Activated CD4-positive, alpha-beta T cell treated with anti-CD3 and anti-CD28 coated beads for 24 hours (primary cell): Measurements from ENCODE around the gene HOXA2.

Experiments
- DNase-seq, 2 donors: peaks; one replicate each; pipeline ENCODE4 v3.0.0-alpha.2; 2020; ENCODE audit warnings: low read depth in 2 of 2

HOXA2 gene

DNA sequence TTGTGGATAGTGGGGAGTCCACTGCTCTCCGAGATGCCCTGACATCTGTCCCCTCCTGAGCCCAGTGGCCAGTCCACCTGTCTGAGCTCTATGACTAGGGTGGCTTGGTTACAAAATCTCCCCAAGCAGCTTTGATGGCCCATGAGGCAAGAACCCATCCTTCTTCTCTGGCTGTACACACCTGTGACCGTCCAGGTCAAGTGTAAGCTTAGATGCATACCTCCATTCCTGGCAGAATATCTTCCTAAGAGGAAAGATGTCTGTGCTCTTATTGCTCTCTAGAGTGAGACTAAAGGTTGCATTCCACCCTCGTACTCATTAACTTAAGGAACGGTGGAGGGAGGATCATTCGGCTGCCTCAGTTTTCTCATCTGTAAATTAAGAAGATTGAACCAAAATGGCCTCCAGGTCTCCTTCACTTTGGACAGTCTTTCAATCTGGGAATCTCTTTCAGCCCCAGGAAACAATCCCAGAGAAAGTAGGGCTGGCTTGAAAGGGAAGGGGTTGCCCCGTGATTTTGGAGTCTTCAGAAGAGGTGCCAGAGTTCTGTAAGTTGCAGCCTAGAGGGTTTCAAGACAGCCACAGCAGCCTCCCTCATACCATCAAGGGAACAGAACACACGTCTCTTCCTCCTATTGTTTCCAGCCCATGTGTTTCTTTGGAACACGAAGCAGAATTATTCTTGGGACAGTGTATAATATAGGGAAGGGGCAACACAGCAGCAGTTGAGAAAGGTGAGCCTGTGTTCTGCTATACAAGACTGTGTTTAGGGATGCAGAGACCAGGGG lies 22.6 kb upstream of the HOXA2 start:
- DNase-seq: no peak

DNA sequence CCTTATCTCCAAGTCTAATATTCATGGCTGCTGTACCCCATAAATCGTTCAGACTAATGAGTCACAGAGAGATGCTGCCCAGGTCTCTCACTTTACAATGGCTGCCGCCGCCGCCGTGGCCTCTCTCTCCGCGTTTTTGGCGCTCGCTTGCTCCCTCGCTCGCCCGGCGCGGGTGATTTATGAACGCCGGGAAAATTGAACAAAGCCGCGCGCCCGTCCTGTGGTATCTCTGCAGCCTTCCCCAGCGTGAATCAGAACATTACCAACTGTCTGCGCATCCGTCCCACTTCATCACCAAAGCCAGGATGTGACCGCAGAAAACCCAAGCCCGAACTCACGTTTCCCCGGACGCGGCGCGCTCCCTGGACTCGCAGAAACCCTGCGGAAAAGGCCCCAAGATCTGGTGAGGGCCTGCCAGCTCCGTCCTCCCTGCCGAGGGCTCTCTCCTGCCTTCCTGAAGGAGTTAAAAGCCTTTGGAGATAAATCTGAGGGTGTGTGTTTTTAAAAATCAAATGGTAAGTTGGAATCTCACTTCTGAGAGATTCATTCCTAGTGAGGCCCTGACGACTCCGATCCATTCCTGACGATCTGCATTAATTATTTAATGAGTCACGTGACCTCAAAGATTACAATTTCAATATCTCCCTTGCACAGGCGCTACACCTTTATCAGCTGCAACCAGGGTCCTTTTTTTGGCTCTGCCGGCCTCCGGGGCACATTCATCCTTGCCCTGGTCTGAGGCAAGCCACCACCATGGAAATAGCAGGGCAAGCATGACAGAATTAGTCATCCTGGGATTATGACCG lies 21.8 kb upstream of the HOXA2 start:
- no peak for DNase-seq

DNA sequence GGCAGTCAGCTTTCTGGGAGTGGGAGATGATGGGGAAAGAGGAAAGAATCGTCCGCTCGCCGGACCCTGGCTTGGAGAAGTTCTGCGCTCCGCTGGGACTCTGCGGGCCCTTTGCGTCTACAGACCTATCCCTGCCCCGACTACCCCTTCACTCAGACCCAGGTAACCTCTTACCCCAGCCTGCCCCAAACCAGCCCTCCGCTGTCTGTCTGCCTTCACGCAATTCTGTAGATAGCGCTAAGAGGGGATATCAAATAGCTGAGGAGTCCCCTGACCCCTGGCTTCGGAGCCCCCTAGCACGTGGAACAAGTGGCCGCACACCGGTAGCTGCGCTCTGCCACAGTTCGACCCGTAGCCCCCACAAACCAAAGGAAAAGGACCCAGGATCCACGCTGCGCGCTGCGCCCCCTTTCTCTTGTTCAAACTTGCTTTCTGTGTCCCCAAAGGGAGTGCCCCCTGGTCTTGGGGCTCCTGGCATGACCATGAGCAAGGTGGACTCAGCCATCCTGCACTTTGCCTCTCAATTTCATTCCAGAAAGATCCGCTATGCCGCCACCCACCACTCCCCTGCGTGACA lies 21.1 kb upstream of the HOXA2 start:
- DNase-seq: no peak

DNA sequence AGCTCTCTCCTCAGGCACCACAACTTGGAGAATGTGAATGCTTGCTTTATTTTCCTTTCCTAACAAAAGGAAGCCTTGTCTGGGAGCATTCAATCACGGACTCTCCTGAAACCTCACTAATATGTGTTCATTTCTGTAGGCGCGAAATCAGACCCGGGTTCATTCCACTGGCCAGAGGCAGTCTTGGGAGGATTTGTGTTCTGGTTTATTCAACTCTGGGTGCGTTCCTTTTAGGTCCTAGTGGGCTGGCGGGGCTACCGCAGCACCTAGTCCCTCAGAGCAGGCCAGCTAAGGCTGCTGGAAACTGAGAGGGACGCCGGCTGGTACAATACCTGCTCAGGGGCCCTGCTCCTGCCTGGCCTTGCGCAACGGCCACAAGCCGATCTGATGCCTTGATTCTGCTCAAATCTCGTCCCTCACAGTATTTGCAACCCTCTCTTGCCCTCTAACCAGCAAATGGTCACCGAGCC lies 20.6 kb upstream of the HOXA2 start:
- no peak for DNase-seq

DNA sequence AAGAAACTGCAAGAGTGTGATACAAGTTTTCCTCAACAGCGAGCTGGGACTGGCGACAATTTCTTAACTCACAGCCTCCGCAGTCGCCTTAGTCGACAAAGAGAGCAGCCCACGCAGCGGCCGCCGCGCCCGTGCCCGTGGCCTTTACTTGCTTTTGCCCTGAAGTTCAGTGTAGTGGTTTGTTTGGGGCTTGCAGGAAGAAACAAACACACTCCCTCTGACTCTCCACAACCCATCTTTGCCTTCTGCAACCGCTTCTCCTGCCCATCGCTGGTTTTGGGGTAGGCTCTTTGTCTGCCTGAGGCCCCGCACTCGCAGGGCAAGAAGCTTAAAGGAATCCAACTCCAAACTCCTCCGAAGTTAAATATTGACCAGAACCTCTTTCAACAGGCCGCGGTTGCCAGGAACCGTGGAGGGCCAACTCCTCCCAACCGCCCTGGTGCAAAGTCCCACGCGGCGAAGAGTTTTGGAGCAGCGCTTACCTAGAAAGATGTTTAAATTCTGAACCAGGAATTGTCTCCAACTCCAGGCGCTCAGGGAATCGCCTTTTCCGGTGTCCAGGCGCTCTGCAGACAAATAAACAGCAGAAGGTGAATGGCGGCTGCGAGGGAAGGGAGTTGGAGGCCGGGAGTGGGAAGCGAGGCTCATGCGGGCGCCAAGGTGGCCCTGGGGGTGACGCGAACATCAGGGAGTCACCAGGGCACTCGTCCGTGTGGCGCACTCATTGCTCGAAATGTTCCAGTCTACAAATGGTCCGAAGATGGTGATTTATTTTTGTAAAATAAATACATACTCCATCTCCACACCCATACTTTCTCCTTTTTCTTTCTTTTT lies 19.8 kb upstream of the HOXA2 start:
- DNase-seq: no peak

DNA sequence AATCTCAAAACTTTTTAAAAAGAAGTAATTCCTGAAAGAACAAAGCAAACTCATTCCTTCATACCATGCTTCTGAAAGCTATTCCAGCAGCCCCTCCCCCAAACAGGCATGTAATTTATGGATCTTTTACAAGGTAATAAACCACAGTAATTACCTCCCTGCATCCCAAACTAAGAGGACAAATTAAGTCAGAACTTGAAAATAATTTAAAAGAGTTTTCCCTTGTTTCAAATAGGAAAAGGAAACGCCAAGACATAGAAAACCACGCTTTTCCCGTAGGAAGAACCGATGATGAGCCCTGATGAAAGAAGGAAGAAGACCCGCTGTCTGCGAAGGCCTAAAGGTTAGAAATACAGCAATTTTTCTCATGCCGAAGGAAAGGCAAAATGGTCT lies 19.2 kb upstream of the HOXA2 start:
- DNase-seq: no peak

DNA sequence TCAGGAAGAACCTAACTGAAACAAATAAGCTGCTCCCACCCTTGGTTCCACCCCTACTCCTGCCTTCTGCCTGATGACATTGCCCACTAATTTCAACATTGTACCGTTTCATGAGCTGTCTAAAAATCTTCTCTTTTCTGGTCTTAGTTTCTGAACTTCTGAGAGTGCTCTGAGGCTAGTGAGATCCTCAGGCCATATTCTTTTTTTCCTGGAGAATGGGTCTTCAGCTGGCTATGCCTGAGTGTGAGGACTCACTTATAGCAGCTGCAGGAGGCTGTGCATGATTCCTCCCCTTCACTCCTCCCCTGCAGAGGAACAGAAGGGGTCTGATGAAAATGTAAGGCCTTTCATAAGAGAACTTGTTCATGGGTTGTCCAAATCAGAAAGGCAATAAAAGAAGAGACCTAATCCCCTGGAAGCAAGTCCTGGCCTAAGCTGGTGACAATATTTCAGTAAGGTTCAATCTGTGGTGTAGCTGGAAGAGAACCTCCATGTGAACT lies 17.0 kb upstream of the HOXA2 start:
- no peak for DNase-seq

DNA sequence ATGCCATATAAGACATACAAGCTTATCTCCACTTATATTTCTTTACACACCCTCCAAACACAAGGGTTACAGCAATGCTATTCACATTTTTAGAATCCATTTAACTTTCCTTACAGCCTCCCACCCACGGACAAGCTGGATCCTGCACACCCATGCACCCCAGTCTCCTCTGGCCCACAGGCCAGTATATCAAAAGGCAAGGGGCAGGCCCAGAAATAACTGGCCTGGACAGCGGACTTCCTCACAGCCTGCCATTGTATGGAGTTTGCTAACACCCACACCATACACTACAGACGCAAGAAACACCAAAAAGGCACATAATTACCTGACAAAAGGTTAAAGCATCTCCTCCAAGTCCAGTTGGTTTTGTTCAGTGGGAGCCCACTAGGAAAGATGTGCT lies 16.1 kb upstream of the HOXA2 start:
- DNase-seq: no peak

DNA sequence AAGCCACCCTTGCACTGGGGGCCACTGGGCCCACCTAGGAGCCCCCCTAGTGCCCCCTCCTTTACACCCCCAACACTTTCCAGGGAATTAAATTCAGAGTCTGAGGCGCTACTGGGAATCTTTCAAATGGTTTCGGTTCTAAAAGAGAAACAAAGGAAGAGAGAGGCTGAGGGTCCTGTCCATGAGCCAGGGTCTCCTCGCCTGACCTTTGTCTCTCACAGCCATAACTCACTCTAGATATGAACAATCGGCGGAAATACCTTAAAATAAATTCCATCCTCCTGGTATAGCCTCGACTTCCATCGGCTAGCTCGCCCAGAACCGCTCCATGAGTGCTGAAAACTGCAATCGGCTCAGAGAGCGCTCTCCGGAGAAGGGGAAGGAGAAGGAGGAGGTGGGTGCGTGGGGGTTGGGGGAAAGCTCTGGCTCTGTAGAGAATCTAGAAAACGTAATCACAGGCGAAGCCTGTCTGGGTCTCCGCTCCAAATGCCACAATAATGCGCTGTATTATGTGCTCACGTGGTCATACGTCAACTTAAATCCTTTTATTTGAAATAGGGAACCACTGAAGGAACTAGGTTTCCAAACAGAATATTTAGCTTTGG lies 15.5 kb upstream of the HOXA2 start:
- no peak for DNase-seq

DNA sequence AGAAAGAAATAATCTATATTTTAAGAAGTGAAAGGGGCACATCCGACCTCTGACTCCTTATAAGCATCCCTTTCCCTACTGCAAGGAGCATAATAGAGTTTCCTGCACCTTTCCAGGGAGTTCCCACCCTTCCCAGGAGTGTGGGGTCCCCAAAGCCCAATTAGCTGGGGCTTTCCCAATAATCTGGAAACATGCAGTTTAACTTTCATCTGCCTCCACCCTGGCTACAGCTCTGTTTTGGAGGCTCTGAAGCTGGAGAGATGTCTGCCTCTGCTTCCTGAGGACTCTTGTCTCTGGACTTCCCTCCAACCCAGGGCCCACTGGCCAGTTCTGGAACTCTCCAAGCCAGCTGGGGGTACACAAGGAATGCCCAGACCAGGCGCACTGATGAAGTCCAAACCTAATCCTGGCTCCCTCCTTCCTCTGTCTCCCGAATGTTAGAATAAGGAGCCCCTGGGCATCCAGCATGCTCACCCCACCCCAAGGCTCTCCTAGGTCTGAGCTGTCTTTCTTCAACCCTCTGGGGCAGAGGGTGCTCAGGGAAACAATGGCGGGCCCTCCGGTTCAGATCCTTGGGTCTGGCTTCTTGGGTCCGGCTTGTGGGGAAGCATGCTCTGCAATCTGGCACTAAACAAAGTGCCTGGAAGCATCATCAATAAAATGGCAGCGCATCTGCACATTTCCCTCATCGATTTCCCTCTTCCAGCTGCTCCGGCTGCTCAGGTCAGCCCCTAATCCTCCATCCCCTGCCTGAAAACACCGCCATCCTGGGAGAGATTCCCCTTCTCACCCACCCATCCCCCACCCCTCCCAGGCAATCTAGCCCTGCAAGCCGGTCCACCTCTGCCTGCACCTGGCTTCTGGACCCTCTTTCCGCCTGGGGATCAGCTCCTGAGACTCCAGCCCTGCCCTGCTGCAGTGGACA lies 14.7 kb upstream of the HOXA2 start:
- no peak for DNase-seq

DNA sequence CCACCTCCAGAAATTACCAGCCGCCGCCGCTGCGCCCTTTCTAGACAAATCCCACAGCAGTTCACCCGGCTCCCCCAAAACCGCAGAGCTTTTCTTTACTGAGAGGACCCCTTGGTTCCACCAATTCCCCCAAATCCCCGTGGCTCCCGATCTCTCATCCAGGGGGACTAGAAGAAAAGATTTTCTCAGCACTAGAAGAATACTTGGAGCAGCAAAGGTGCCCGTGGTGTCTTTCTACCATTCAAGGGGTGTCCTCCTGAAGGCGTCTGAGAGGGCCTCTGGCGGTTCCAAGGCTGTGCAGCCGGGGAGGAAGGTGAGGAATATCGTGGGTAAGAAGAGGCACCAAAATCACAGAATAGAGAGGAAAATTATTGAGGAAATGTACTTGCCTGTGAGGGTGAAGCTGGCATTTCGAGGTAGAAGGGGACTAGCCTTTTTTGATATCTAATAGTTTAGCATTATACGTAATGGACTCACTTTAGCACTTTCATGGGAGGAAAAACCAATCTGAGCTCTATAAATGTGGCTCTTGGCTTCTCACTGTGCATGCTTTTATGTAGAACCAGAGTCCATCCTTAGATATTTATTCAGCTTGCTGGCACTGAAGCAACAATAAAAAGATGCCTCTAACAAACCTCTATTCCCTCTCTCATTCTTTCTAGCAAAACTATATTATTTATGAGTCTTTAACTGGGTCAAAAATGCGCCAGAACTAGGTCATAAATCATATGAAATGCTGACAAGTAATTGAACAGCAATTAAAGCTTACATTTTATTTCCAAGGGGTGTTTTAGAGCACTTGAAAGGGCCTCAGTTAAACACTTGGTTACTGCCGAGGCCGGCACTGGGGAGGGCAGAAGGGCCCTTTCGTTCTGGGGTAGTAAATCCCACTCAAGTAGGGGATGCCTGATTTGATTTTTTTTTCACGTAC lies 13.8 kb upstream of the HOXA2 start:
- DNase-seq: no peak

DNA sequence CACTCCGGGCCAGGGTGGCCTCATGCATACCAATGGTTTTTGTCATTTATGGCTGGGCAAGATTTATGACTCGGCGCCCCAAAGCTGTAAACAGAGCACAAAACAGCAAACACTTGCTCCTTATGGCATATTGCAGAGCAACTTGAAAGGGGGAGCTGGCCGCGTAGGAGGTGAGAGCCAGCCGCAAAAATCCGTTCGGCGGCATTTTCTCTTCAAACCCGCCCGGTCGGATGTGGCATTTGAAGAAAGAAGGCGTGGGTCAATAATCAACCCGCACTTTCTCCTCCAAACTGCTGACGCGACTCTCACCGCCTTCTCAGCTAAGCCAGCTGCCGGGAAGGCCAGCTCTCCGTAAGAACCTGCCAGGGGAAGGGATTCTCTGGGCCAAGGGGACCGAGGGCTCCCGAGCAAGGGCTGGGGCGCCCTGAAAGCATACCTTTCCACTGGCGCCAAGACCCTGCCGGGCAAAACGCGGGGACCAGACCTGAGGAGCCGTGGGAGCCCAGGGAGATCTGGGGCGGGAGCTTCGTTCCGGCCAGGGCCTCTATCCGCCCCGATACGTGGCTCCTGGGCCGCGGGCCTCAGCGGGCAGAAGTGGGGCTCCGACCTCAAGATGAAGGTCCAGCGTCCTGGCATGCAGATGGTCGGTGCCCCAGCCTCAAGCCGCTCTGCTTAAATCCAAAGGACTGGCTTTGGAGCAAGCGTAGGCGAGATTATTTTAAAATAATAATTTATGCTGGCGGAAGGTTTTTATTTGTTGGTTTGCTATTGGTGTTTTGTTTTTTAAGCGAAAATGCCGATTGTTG lies 12.9 kb upstream of the HOXA2 start:
- DNase-seq: no peak

DNA sequence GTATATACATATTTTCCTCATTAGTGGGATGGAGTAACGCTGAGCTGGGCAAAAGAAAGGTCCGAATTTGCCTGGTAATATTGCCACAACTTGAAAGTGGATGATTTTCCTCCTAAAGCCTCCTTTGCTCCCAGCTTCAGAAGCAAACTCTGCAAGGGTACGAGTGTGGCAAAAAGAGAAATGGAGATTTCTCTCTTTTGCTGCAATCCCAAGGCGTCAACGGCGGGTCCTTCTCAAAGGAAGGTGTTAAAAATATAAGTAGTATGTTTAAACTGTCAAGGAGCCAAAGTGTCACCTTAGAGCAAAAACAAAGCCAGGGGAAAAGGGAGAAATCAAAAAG lies 12.4 kb upstream of the HOXA2 start:
- no peak for DNase-seq

DNA sequence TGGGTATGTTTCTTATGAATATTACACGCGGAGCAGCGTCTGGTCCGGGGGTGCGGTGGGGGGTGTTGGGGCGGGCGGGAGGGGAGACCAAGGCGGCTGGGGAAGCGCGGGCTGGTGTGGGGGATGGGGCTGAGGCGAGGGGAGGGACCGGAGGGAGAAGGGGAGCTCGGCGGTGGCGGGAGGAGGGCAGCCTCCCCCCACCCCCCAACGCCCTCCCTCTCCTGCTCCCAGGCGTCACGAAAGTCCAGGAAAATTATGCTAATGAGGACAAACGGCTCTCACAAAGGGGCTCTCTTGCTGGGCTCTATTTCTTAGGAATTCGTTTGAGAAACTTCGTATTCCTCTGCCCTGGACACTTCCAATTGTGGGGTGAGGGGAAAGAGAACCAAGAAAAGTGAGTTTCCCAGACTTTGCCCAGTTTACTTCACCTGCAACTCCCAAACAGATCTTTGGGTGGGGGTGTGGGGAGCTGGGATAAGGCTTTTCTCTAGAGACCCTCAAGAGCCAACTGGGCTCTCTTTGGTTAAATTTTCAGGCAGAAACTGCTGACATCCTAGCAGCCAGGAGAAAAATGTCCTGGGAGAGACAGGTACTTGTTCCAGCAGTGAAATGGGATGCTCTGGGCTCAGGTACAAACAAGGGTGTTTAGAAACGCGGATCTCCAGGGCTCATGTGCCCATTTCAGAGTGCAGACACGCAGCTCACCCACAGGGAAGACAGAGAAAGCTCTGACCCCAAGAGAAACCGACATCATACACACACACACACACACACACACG lies 11.7 kb upstream of the HOXA2 start:
- no peak for DNase-seq

DNA sequence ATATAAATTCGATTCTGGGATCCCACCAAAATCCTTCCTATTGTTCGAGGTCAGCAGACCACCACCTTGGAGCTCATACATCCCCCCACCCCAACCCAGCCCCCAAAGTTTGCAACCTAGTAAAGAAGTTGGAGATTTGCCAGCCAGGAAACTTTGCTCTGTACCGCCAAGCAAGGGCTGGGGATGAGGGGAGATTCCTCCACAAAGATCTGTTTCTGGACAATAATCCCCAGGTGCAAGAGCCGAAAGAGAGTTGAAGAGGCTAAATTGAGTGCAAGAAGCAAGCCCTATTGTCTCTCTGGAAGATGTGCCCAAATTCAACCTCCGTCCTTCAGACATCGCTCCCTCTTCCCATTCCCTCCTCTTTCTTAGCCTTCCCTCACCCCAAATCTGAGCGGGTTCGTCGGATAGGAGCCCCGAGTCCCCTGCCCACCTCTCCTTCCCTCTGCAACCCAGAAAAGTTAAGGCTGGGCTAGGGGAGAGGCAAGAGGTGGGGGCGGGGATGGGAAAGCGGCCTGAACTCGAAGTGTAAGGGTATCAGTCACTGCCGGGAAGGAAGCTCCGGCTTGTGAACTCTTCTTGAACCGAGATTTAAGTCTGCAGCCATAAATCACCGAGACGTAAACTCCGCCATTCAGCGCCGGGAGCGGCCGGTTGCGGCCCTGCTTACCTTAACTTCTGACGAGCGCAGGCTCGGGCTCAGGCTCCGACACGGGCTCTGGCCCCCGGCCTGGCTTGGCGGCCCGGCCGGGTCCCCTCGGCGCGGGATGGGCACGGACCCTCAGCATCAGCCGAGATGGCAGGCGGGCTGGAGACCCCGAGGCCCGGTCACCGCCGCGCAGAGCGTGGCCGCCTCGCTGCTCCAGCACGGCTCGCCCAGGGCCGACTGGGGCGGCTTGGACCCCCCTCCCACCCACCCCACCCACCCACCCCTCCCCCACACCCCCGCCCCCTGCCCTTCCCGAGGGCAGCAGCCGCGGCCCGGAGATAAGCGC lies 10.8 kb upstream of the HOXA2 start:
- no peak for DNase-seq

DNA sequence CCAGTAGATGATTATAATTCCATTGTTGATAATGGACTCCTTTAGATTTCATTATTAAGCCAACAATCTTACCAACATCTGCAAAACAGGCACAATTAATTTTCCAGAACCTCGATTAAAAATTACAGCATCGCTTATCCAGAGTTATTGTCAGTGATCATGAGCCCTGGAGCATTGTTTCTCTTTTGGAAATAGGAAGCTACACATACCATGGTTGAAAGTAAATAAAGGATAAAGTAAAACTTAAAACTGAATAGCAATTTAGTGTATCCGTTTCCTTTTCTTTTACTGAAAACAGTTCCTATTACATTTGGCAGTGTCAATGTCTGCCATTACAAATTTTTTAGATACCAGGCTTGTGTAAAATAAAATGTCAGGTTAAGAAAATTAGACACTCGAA lies 9.9 kb upstream of the HOXA2 start:
- DNase-seq: no peak
